GM12878 (cell line): ENCODE data around the gene NBPF3. TPM values are rescaled to one million over a fixed set of nuclear protein-coding genes. Genes with fewer than 3 reads are reported as not detected.

ENCODE experiments used
- ATAC-seq: fragments of 200-7000 bp; cut with Tn5 transposase; 3 replicates; pipeline ENCODE4 v1.9.1; 2020; ENCODE audit warnings: mild to moderate bottlenecking, moderate library complexity
- BruUV-seq: library from RNA; stranded (reverse); fragments of 400-500 nt; replicated peaks from 2 replicates; lab custom pipeline; 2021; lab: Mats Ljungman, UMichigan
- CTCF ChIA-PET: fragments of 300-600 bp; sonication (Branson Sonifier 250); formaldehyde crosslinking; extraction: SDS; loops from one replicate; lab custom pipeline; 2021; ENCODE audit warnings: inconsistent platforms; lab: Yijun Ruan, JAX
- POLR2A ChIA-PET: fragments of 350-600 bp; formaldehyde crosslinking; extraction: SDS; loops from one replicate; lab custom pipeline; 2021; ENCODE audit warnings: inconsistent platforms; lab: Charles Lee
- RAD21 ChIA-PET: fragments of 300-600 bp; sonication (Branson Sonifier 250); formaldehyde crosslinking; loops from one replicate; lab custom pipeline; 2023; ENCODE audit warnings: antibody characterized with exemption; ENCODE audit not compliant: unreplicated experiment; lab: Charles Lee
- SMC1A ChIA-PET: fragments of 300-600 bp; sonication (Branson Sonifier 250); formaldehyde crosslinking; loops from one replicate; lab custom pipeline; 2023; ENCODE audit not compliant: unreplicated experiment, uncharacterized antibody; lab: Charles Lee
- DNase-seq: peaks from one replicate; pipeline ENCODE4 v3.0.0-alpha.2; 2011; ENCODE audit warnings: low read depth, low spot score
- FAIRE-seq: peaks from 3 replicates; lab custom pipeline; 2011; peaks lifted over from hg19 to GRCh38; lab: Jason Lieb, UNC
- H2AFZ ChIP-seq: 2 replicates; pipeline ENCODE4 v1.6.0; 2011; ENCODE audit warnings: low read depth, low read length, control low read depth; ENCODE audit not compliant: control insufficient read depth
- H3K27ac ChIP-seq: 2 replicates; pipeline ENCODE4 v1.5.1; 2011; ENCODE audit warnings: control low read depth; ENCODE audit not compliant: control insufficient read depth, insufficient read depth
- H3K27me3 ChIP-seq, 2 experiments: replicated peaks in 1 of 2; 2 replicates each; pipeline versions ENCODE4 v1.6.0 to v1.6.1; 2011; ENCODE audit warnings: low read length in 1 of 2; ENCODE audit not compliant: control insufficient read depth in 2 of 2, insufficient read depth in 2 of 2
- H3K36me3 ChIP-seq, 2 experiments: 2 replicates each; pipeline ENCODE4 v1.5.1; 2011; ENCODE audit warnings: low read length in 1 of 2; ENCODE audit not compliant: control insufficient read depth in 2 of 2, insufficient read depth in 2 of 2
- H3K4me1 ChIP-seq: 2 replicates; pipeline ENCODE4 v1.6.1; 2011; ENCODE audit warnings: mild to moderate bottlenecking, low read length, moderate library complexity, mixed read lengths; ENCODE audit not compliant: control insufficient read depth, insufficient read depth
- H3K4me2 ChIP-seq: 2 replicates; pipeline ENCODE4 v1.6.0; 2011; ENCODE audit warnings: control low read depth; ENCODE audit not compliant: control insufficient read depth, insufficient read depth
- H3K4me3 ChIP-seq: fragments of 200-600 bp; sonication (generic); 2 replicates; pipeline ENCODE4 v1.5.1; 2016
- H3K79me2 ChIP-seq: 2 replicates; pipeline ENCODE4 v1.6.0; 2011; ENCODE audit warnings: low read length; ENCODE audit not compliant: control insufficient read depth, insufficient read depth
- H3K9ac ChIP-seq: 2 replicates; pipeline ENCODE4 v1.8.0; 2011; ENCODE audit warnings: low read length, control low read depth, mixed read lengths; ENCODE audit not compliant: control insufficient read depth, insufficient read depth
- H3K9me3 ChIP-seq: replicated peaks from 3 replicates; pipeline ENCODE4 v1.5.1; 2011; ENCODE audit warnings: mild to moderate bottlenecking, low read length; ENCODE audit not compliant: control insufficient read depth, insufficient read depth
- H4K20me1 ChIP-seq: 2 replicates; pipeline ENCODE4 v1.6.0; 2011; ENCODE audit not compliant: control insufficient read depth, insufficient read depth
- CEBPB ChIP-seq, 2 experiments: fragments of 150-350 bp in 1 of 2; IDR thresholded peaks; 2 replicates each; pipeline ENCODE4 v1.6.1; 2012 to 2014; ENCODE audit warnings: low read depth in 2 of 2, low read length in 2 of 2, borderline replicate concordance in 1 of 2, inconsistent platforms in 1 of 2
- E2F4 ChIP-seq: IDR thresholded peaks from 2 replicates; pipeline ENCODE4 v1.6.1; 2012; ENCODE audit warnings: low read depth, low read length, improper control_type of control experiment
- LARP7 ChIP-seq: fragments of 450-650 bp; IDR thresholded peaks from 2 replicates; pipeline ENCODE4 v1.6.1; 2017; ENCODE audit warnings: mild to moderate bottlenecking
- MXI1 ChIP-seq: fragments of 150-350 bp; IDR thresholded peaks from 2 replicates; pipeline ENCODE4 v1.6.1; 2011; ENCODE audit warnings: low read depth, mild to moderate bottlenecking, inconsistent platforms, low read length, improper control_type of control experiment
- PBX3 ChIP-seq: IDR thresholded peaks from 2 replicates; pipeline ENCODE4 v1.6.1; 2011; ENCODE audit warnings: mild to moderate bottlenecking, low read depth, low read length, moderate library complexity; ENCODE audit not compliant: insufficient replicate concordance
- SMARCA5 ChIP-seq: fragments of 450-650 bp; IDR thresholded peaks from 2 replicates; pipeline ENCODE4 v1.6.1; 2017; ENCODE audit warnings: mild to moderate bottlenecking
- SPI1 ChIP-seq: IDR thresholded peaks from 2 replicates; pipeline ENCODE4 v1.6.1; 2011; ENCODE audit warnings: low read depth, mild to moderate bottlenecking, low read length, moderate library complexity, borderline replicate concordance; ENCODE audit not compliant: insufficient read depth
- SRF ChIP-seq, 2 experiments: IDR thresholded peaks; 2 replicates each; pipeline ENCODE4 v1.6.1; 2011; ENCODE audit warnings: low read depth in 2 of 2, low read length in 2 of 2, mild to moderate bottlenecking in 1 of 2, moderate library complexity in 1 of 2
- SUPT20H ChIP-seq: IDR thresholded peaks from 2 replicates; pipeline ENCODE4 v1.6.1; 2011; ENCODE audit warnings: low read depth, mild to moderate bottlenecking, low read length, moderate library complexity, borderline replicate concordance; ENCODE audit not compliant: control insufficient read depth
- TARDBP ChIP-seq: IDR thresholded peaks from 2 replicates; pipeline ENCODE4 v1.6.1; 2016; ENCODE audit warnings: borderline replicate concordance
- TCF7 ChIP-seq: IDR thresholded peaks from 2 replicates; pipeline ENCODE4 v1.6.1; 2014; ENCODE audit warnings: antibody characterized with exemption, borderline replicate concordance
- ZBTB40 ChIP-seq: fragments of 450-650 bp; IDR thresholded peaks from 2 replicates; pipeline ENCODE4 v1.6.1; 2016; ENCODE audit warnings: mild to moderate bottlenecking, moderate library complexity, borderline replicate concordance
- ZNF687 ChIP-seq: fragments of 450-650 bp; IDR thresholded peaks from 2 replicates; pipeline ENCODE4 v1.6.1; 2017; ENCODE audit warnings: mild to moderate bottlenecking, moderate library complexity
- WGBS: methylation state at CpG from one replicate; pipeline ENCODE4 v1.1.6; 2016; ENCODE audit warnings: low lambda C conversion rate; ENCODE audit not compliant: insufficient replicate concordance, insufficient coverage; ENCODE audit errors: missing lambda C conversion rate; 5-methylcytosine and 5-hydroxymethylcytosine counted together
- in situ Hi-C: fragments of 300-500 bp; cut with MboI; formaldehyde crosslinking; loops from 9 replicates; pipeline ENCODE4 v1.14.3; 2018; ENCODE audit warnings: mixed read lengths
- intact Hi-C: fragments of 100-400 bp; cut with micrococcal nuclease; formaldehyde crosslinking; loops from one replicate; pipeline ENCODE4 v1.14.2; 2022; ENCODE audit not compliant: unreplicated experiment
- polyA plus RNA-seq, 11 experiments: library from polyadenylated mRNA; depleted of rRNA in 4 of 11; unstranded in 6 of 11; stranded (reverse) in 5 of 11; fragments of >200 nt; fragmentation: Nextera tagmentation in 4 of 11; fragmentation: Illumina TruSeq in 1 of 11; extraction: Ambion mirVana in 4 of 11; extraction: Trizol in 1 of 11; gene quantifications; 1 replicate in 1 of 11; 2 replicates in 10 of 11; pipeline versions ENCODE4 v1.2.1 to v1.2.3, GENCODE V29; 2011 to 2016; ENCODE audit warnings: inconsistent platforms in 2 of 11, missing spikeins in 2 of 11, low read depth in 1 of 11
- total RNA-seq, 4 experiments: library from RNA; depleted of rRNA in 3 of 4; stranded (reverse); fragments of >200 nt in 3 of 4; fragmentation: Illumina TruSeq in 1 of 4; extraction: Trizol in 1 of 4; gene quantifications; 2 replicates each; pipeline versions ENCODE4 v1.2.1 to v1.2.3, GENCODE V29; 2013 to 2021

NBPF3 gene
- total and polyA plus RNA-seq, 10 of the 15 experiments (the other 5 are each of a cell fraction or from before 2014, with no cell fraction given): 0.56 to 4.4 (median 2.7) TPM

- CTCF ChIA-PET: interaction anchor here (2.8 to 19.0 kb wide), 2 partner anchors 10 to 22 kb away, joined by 19 to 327 read pairs; partner anchors contain the start of gene ALPL
- POLR2A ChIA-PET: no interaction called here
- Histone ChIP-seq H3K4me1 (no peaks in the 10 kb centered on the region), H3K9me3 (no peaks in the 10 kb centered on the region), H3K27ac (no peak overlapping the region), H3K36me3 (no peaks in the 10 kb centered on the region), H3K79me2 (no peaks in the 10 kb centered on the region), H3K4me2 (no peak overlapping the region), H3K27me3 (no peaks in the 10 kb centered on the region; a peak in 1 of 4 replicates), H3K4me3 (no peak overlapping the region), H4K20me1 (no peaks in the 10 kb centered on the region), H3K9ac (no peak overlapping the region), H2AFZ (no peak overlapping the region)
- ATAC-seq (no peak), DNase-seq (no peak), FAIRE-seq (no peak)
- 1% methylated on average over 5 of the region's 5 CpGs for WGBS
- SMC1A ChIA-PET: interaction anchor here (0.6 to 18.9 kb wide), 2 partner anchors 22 to 62 kb away, joined by 3 to 326 read pairs; partner anchors contain the start of gene ALPL
- intact Hi-C loops (loop anchor here (1.0 kb wide), 1 partner anchor 25 kb away; the partner anchor contains the start of gene ALPL), in situ Hi-C loops (no loop called here)
- BruUV-seq: no TSS peak
- RAD21 ChIA-PET: interaction anchor here (3.1 to 7.5 kb wide), 2 partner anchors 17 to 24 kb away, joined by 14 to 109 read pairs; partner anchors contain the start of gene ALPL
- no peak for TF ChIP-seq ZNF687
- no peak for TF ChIP-seq CEBPB (IDR thresholded peaks at IDR 0.05; ENCODE audit: borderline replicate concordance in 1 of 2, low read depth in 2 of 2, low read length in 2 of 2)
- no peak for TF ChIP-seq MXI1
- no peak for TF ChIP-seq SUPT20H
- TF ChIP-seq E2F4: no peak
- TF ChIP-seq SMARCA5: no peak
- TF ChIP-seq LARP7: no peak
- TF ChIP-seq PBX3: no peak
- no peak for TF ChIP-seq SRF (IDR thresholded peaks at IDR 0.05; ENCODE audit: low read depth in 2 of 2, low read length in 2 of 2)
- TF ChIP-seq TARDBP: no peak
- no peak for TF ChIP-seq TCF7
- TF ChIP-seq ZBTB40: no peak
- TF ChIP-seq SPI1: no peak
Observed at GRCh38 chr1:21534146-21534545, 94.2 kb downstream of the NBPF3 start.
